Measurements from ENCODE around the gene PARD3B.

Gene PARD3B

DNA sequence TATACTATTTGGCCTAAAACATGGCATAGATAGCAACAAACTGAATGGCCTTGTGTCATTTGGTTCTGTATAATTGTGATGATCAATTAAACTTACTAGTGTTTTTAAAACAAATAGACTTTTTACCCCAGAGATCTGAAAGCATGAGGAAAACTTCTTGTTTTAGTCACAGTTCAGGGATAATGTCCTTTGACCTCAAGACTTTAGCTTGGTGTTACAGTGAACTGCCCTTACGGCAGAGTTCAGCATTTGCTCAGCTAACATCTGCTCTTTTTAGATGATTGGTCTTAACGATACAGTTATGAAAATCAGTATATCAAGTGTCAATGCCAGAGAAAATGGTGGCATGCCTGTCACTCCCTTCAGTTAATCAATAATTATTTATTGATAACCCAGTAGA lies 429.2 kb downstream of the PARD3B start:
- Histone ChIP-seq H3K27me3 (replicated peaks; ENCODE audit: control insufficient read depth, insufficient read depth, low read length) (no peaks in the 10 kb centered on the region), H3K36me3 (ENCODE audit: control insufficient read depth, insufficient read depth, low read length) (no peaks in the 10 kb centered on the region), H3K4me3 (replicated peaks; ENCODE audit: low read depth, low read length) (no peak overlapping the region)
- TF ChIP-seq, protein P1, sequence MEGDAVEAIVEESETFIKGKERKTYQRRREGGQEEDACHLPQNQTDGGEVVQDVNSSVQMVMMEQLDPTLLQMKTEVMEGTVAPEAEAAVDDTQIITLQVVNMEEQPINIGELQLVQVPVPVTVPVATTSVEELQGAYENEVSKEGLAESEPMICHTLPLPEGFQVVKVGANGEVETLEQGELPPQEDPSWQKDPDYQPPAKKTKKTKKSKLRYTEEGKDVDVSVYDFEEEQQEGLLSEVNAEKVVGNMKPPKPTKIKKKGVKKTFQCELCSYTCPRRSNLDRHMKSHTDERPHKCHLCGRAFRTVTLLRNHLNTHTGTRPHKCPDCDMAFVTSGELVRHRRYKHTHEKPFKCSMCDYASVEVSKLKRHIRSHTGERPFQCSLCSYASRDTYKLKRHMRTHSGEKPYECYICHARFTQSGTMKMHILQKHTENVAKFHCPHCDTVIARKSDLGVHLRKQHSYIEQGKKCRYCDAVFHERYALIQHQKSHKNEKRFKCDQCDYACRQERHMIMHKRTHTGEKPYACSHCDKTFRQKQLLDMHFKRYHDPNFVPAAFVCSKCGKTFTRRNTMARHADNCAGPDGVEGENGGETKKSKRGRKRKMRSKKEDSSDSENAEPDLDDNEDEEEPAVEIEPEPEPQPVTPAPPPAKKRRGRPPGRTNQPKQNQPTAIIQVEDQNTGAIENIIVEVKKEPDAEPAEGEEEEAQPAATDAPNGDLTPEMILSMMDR (IDR thresholded peaks at IDR 0.05; ENCODE audit: insufficient read depth, low read length, poor library complexity, severe bottlenecking): no peak
- no peak for DNase-seq (ENCODE audit: extremely low read depth, insufficient read length)

DNA sequence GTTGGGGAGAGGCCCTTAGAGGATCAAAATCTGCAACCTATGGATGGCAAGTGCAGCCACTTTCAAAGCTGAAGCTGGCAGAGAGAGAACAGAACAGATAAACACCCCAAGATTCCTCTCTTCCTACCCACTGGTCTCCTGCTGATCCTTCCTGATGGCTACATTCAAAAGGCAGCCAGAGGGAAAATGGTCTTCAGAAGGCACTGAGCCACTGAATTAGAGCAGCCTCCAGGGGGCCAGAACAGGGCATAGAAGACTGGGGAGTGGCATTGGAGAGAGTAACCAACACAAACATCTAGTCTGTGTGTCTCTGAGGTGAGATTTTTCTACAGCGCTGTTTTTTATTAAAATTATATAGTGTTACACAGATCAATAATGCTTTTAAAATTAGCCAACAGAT lies 432.6 kb downstream of the PARD3B start:
- TF ChIP-seq, protein P1 (IDR thresholded peaks at IDR 0.05; ENCODE audit: insufficient read depth, low read length, poor library complexity, severe bottlenecking): no peak
- H3K4me3 ChIP-seq (replicated peaks; ENCODE audit: low read depth, low read length): no peak overlapping the region
- no peaks in the 10 kb centered on the region for H3K36me3 ChIP-seq (ENCODE audit: control insufficient read depth, insufficient read depth, low read length)
- no peak for DNase-seq (ENCODE audit: extremely low read depth, insufficient read length)
- no peaks in the 10 kb centered on the region for H3K27me3 ChIP-seq (replicated peaks; ENCODE audit: control insufficient read depth, insufficient read depth, low read length)

DNA sequence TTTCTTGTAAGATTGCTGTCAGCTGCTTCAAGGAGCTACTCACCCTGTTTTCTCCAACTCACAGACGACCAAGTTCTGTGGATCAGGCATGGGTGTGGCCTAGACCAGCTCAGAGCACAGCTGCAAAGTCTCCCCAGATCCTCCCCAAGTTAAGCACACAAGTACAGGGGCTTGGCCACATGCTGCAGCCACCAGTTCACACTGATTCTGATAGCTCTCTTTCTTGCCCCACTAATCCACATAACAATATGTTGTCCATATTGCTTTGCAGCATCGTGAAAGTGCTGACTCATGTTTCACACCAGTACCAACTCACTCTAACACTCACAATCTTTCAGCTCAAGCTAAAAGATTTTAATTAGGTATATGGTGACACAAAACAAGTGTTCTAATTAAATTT lies 437.0 kb downstream of the PARD3B start:
- Histone ChIP-seq H3K36me3 (ENCODE audit: control insufficient read depth, insufficient read depth, low read length) (no peaks in the 10 kb centered on the region), H3K4me3 (replicated peaks; ENCODE audit: low read depth, low read length) (no peak overlapping the region), H3K27me3 (replicated peaks; ENCODE audit: control insufficient read depth, insufficient read depth, low read length) (no peaks in the 10 kb centered on the region)
- DNase-seq (ENCODE audit: extremely low read depth, insufficient read length): no peak
- TF ChIP-seq, protein P1 (IDR thresholded peaks at IDR 0.05; ENCODE audit: insufficient read depth, low read length, poor library complexity, severe bottlenecking): no peak

DNA sequence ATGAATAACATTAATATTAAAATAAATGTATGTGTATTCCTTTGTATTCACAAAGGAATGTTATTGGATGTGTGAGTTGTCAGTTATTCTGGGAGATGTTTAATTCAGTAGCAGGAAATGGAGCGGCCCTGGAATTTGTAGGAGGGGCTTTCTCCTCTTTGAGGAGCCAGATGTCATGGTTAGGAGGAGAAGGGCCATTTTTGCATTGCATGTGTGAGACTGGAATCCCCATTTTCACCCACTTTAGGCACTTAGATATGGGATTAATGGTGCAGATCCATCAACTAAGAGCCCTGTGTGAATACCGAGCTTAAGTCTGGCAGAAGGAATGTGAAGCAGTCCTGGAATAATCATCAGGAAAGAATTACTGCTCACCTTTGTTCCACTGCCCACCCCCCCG lies 439.2 kb downstream of the PARD3B start:
- DNase-seq (ENCODE audit: extremely low read depth, insufficient read length): no peak
- Histone ChIP-seq H3K27me3 (replicated peaks; ENCODE audit: control insufficient read depth, insufficient read depth, low read length) (no peaks in the 10 kb centered on the region), H3K36me3 (ENCODE audit: control insufficient read depth, insufficient read depth, low read length) (no peaks in the 10 kb centered on the region), H3K4me3 (replicated peaks; ENCODE audit: low read depth, low read length) (no peak overlapping the region)
- TF ChIP-seq, protein P1 (IDR thresholded peaks at IDR 0.05; ENCODE audit: insufficient read depth, low read length, poor library complexity, severe bottlenecking): no peak

DNA sequence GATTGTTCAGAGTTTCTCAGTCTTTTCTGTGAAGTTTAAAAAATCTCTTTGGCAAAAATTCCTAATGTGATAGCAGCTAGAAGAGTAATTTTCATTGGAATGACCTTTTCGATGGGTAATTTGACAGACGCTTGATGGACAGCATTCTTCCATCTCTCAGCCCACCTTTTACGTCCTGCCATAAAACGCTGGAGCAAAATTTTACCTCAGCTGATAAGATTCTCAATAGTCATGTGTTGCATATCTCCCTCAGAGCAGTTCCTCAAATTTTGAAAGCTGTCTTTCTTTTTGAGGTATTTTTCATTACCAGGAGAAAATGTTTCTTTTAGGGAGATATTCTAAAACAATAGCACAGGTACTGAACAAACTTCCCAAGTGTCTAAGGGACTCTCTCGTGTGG lies 441.4 kb downstream of the PARD3B start:
- Histone ChIP-seq H3K4me3 (replicated peaks; ENCODE audit: low read depth, low read length) (no peak overlapping the region), H3K36me3 (ENCODE audit: control insufficient read depth, insufficient read depth, low read length) (no peaks in the 10 kb centered on the region), H3K27me3 (replicated peaks; ENCODE audit: control insufficient read depth, insufficient read depth, low read length) (no peaks in the 10 kb centered on the region)
- no peak for DNase-seq (ENCODE audit: extremely low read depth, insufficient read length)
- TF ChIP-seq, protein P1 (IDR thresholded peaks at IDR 0.05; ENCODE audit: insufficient read depth, low read length, poor library complexity, severe bottlenecking): no peak

DNA sequence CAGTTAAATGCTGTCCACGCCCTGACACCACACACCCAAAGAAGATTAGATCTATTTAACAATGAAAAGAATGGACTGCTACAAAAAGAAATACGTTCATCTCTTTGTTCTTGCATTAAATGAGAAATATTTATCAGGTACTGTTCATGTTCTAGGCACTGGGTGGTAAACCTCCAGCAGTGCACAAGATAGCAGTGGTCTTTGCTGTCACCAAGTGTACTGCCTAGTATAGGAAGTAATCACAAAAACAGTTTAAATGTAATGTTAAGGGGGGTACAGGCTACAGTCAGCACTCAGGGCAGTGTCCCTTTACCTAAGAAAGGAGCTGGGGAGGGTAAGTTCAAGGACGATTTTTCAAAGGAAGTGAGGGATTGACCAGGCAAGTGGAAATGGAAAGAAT lies 443.6 kb downstream of the PARD3B start:
- TF ChIP-seq, protein P1 (IDR thresholded peaks at IDR 0.05; ENCODE audit: insufficient read depth, low read length, poor library complexity, severe bottlenecking): no peak
- Histone ChIP-seq H3K27me3 (replicated peaks; ENCODE audit: control insufficient read depth, insufficient read depth, low read length) (no peaks in the 10 kb centered on the region), H3K36me3 (ENCODE audit: control insufficient read depth, insufficient read depth, low read length) (no peaks in the 10 kb centered on the region), H3K4me3 (replicated peaks; ENCODE audit: low read depth, low read length) (no peak overlapping the region)
- DNase-seq (ENCODE audit: extremely low read depth, insufficient read length): no peak
